GM23338 (cell line): Measurements from ENCODE around the gene EIF2B5. TPM values are rescaled to one million over a fixed set of nuclear protein-coding genes. Genes with fewer than 3 reads are reported as not detected.

Source experiments
- ATAC-seq: fragments of 200-7000 bp; cut with Tn5 transposase; 3 replicates; pipeline ENCODE4 v1.9.1; 2020
- DNase-seq: peaks from one replicate; pipeline ENCODE4 v3.0.0-alpha.2; 2015; ENCODE audit warnings: low spot score
- H2AFZ ChIP-seq: fragments of 200-600 bp; sonication (generic); 2 replicates; pipeline ENCODE4 v1.8.0; 2016; ENCODE audit warnings: antibody characterized with exemption, mild to moderate bottlenecking, moderate library complexity
- H3F3A ChIP-seq: fragments of 200-600 bp; sonication (generic); replicated peaks from 2 replicates; pipeline ENCODE4 v1.8.0; 2017; ENCODE audit warnings: antibody characterized with exemption, mixed run types, low read depth
- H3K27ac ChIP-seq: fragments of 200-600 bp; sonication (generic); 2 replicates; pipeline ENCODE4 v1.6.1; 2016; ENCODE audit warnings: low read depth
- H3K27me3 ChIP-seq: fragments of 200-600 bp; sonication (generic); 2 replicates; pipeline ENCODE4 v1.8.0; 2016; ENCODE audit warnings: mild to moderate bottlenecking, mixed run types, moderate library complexity; ENCODE audit not compliant: insufficient read depth
- H3K36me3 ChIP-seq: fragments of 200-600 bp; sonication (generic); 2 replicates; pipeline ENCODE4 v1.8.0; 2016; ENCODE audit warnings: mild to moderate bottlenecking; ENCODE audit not compliant: insufficient read depth
- H3K4me1 ChIP-seq: fragments of 200-600 bp; sonication (generic); 2 replicates; pipeline ENCODE4 v1.8.0; 2016; ENCODE audit warnings: mild to moderate bottlenecking, moderate library complexity; ENCODE audit not compliant: insufficient read depth
- H3K4me2 ChIP-seq: fragments of 200-600 bp; sonication (generic); 2 replicates; pipeline ENCODE4 v1.7.1; 2017; ENCODE audit warnings: mixed run types
- H3K4me3 ChIP-seq: fragments of 200-600 bp; sonication (generic); 2 replicates; pipeline ENCODE4 v1.6.1; 2016; ENCODE audit warnings: mixed run types
- H3K79me2 ChIP-seq: fragments of 200-600 bp; sonication (generic); replicated peaks from 2 replicates; pipeline ENCODE4 v1.8.0; 2017; ENCODE audit warnings: mild to moderate bottlenecking; ENCODE audit not compliant: insufficient read depth
- H3K9me2 ChIP-seq: fragments of 200-600 bp; sonication (generic); 2 replicates; pipeline ENCODE4 v1.8.0; 2017; ENCODE audit not compliant: insufficient read depth
- H4K20me1 ChIP-seq: fragments of 200-600 bp; sonication (generic); replicated peaks from 2 replicates; pipeline ENCODE4 v1.8.0; 2017; ENCODE audit warnings: mild to moderate bottlenecking; ENCODE audit not compliant: insufficient read depth
- H3K27ac Mint-ChIP-seq: 2 replicates; pipeline ENCODE4 v1.8.0; 2020; ENCODE audit warnings: inconsistent platforms, mild to moderate bottlenecking, moderate library complexity, mixed read lengths
- H3K27me3 Mint-ChIP-seq: 3 replicates; pipeline ENCODE4 v1.8.0; 2022; ENCODE audit warnings: low read depth, mild to moderate bottlenecking, moderate library complexity, mixed read lengths, inconsistent platforms; ENCODE audit not compliant: insufficient read depth, poor library complexity
- H3K36me3 Mint-ChIP-seq: 3 replicates; pipeline ENCODE4 v1.8.0; 2021; ENCODE audit warnings: low read depth, mild to moderate bottlenecking, inconsistent platforms, moderate library complexity, mixed read lengths
- H3K4me1 Mint-ChIP-seq: 3 replicates; pipeline ENCODE4 v1.8.0; 2020; ENCODE audit warnings: mild to moderate bottlenecking, inconsistent platforms, mixed read lengths
- H3K4me3 Mint-ChIP-seq: 3 replicates; pipeline ENCODE4 v1.8.0; 2021; ENCODE audit warnings: moderate library complexity, mild to moderate bottlenecking, inconsistent platforms, mixed read lengths
- H3K9me3 Mint-ChIP-seq: 3 replicates; pipeline ENCODE4 v1.8.0; 2020; ENCODE audit warnings: moderate library complexity, mild to moderate bottlenecking, inconsistent platforms, mixed read lengths
- CREB1 ChIP-seq: fragments of 250-450 bp; sonication (Bioruptor Pico); IDR thresholded peaks from 2 replicates; pipeline ENCODE4 v1.5.0; 2020; ENCODE audit warnings: low read depth, mild to moderate bottlenecking, moderate library complexity
- JUNB ChIP-seq: IDR thresholded peaks from one replicate; pipeline ENCODE4 v1.6.1; 2016; ENCODE audit warnings: antibody characterized with exemption; ENCODE audit not compliant: unreplicated experiment
- NANOG ChIP-seq: IDR thresholded peaks from 2 replicates; pipeline ENCODE4 v1.6.1; 2016; ENCODE audit warnings: antibody characterized with exemption, borderline replicate concordance
- STAT1 ChIP-seq: IDR thresholded peaks from one replicate; pipeline ENCODE4 v1.6.1; 2016; ENCODE audit warnings: antibody characterized with exemption; ENCODE audit not compliant: unreplicated experiment
- polyA plus RNA-seq: library from polyadenylated mRNA; unstranded; fragments of >200 nt; fragmentation: Nextera tagmentation; extraction: Ambion mirVana; gene quantifications from 2 replicates; pipeline ENCODE4 v1.2.1, GENCODE V29; 2016
- total RNA-seq: library from RNA; depleted of rRNA; stranded (reverse); fragments of >200 nt; shearing (Covaris generic); gene quantifications from 2 replicates; pipeline ENCODE4 v1.2.3, GENCODE V29; 2014
- TF ChIP-seq, protein P1 (sequence below), 2 experiments: fragments of 200-600 bp in 1 of 2; sonication (generic) in 1 of 2; conservative IDR thresholded peaks; 2 replicates each; pipeline versions ENCODE4 v1.5.1 to v1.6.1; 2016 to 2017; ENCODE audit warnings: antibody characterized with exemption in 2 of 2, low read depth in 2 of 2, mild to moderate bottlenecking in 2 of 2, moderate library complexity in 1 of 2
- TF ChIP-seq, protein P2 (sequence below): IDR thresholded peaks from 2 replicates; pipeline ENCODE4 v1.6.1; 2016; ENCODE audit warnings: antibody characterized with exemption
- TF ChIP-seq, protein P3 (sequence below): IDR thresholded peaks from one replicate; pipeline ENCODE4 v1.6.1; 2018; ENCODE audit warnings: antibody characterized with exemption; ENCODE audit not compliant: unreplicated experiment

Gene EIF2B5
- total and polyA plus RNA-seq, 2 experiments from 2014 or later: 26.4 to 43.3 TPM

DNA sequence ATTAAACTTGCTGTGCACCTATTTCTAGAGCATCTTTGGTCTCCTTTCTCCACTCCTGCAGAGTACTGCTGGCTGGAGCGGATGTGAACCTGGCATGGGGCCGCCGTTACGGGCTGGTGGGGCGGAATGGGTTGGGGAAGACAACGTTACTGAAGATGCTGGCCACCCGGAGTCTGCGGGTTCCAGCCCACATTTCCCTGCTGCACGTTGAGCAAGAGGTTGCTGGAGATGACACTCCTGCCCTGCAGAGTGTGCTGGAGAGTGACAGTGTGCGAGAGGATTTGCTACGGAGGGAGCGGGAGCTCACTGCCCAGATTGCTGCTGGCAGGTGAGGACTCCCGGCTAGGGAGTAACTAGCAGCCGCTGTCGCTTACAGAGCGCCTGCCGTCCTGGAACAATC lies 52.9 kb downstream of the EIF2B5 start (continued):
- TF ChIP-seq JUNB: no peak

- Mint-ChIP-seq H3K4me1 (peaks cover 14% of the 10 kb centered on the region), H3K9me3 (no peaks in the 10 kb centered on the region; the same call in 2 of the 3 replicates), H3K27me3 (peaks cover 15% of the 10 kb centered on the region), H3K27ac (no peak overlapping the region), H3K4me3 (no peak overlapping the region), H3K36me3 (peaks cover 68% of the 10 kb centered on the region)
- Histone ChIP-seq H3K4me2 (no peak overlapping the region), H3F3A (no peaks in the 10 kb centered on the region), H3K4me3 (no peak overlapping the region), H3K9me2 (no peaks in the 10 kb centered on the region), H3K36me3 (peaks cover 13% of the 10 kb centered on the region), H3K27ac (no peak overlapping the region), H4K20me1 (peaks cover 15% of the 10 kb centered on the region; the same call in 1 of the 2 replicates), H3K4me1 (peaks cover 11% of the 10 kb centered on the region), H3K79me2 (peaks cover 34% of the 10 kb centered on the region), H2AFZ (no peak overlapping the region), H3K27me3 (no peaks in the 10 kb centered on the region)
- ATAC-seq: no peak
- TF ChIP-seq, protein P1, sequence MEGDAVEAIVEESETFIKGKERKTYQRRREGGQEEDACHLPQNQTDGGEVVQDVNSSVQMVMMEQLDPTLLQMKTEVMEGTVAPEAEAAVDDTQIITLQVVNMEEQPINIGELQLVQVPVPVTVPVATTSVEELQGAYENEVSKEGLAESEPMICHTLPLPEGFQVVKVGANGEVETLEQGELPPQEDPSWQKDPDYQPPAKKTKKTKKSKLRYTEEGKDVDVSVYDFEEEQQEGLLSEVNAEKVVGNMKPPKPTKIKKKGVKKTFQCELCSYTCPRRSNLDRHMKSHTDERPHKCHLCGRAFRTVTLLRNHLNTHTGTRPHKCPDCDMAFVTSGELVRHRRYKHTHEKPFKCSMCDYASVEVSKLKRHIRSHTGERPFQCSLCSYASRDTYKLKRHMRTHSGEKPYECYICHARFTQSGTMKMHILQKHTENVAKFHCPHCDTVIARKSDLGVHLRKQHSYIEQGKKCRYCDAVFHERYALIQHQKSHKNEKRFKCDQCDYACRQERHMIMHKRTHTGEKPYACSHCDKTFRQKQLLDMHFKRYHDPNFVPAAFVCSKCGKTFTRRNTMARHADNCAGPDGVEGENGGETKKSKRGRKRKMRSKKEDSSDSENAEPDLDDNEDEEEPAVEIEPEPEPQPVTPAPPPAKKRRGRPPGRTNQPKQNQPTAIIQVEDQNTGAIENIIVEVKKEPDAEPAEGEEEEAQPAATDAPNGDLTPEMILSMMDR (conservative IDR thresholded peaks at IDR 0.05; ENCODE audit: low read depth in 2 of 2): no peak
- TF ChIP-seq NANOG: no peak
- TF ChIP-seq, protein P2, sequence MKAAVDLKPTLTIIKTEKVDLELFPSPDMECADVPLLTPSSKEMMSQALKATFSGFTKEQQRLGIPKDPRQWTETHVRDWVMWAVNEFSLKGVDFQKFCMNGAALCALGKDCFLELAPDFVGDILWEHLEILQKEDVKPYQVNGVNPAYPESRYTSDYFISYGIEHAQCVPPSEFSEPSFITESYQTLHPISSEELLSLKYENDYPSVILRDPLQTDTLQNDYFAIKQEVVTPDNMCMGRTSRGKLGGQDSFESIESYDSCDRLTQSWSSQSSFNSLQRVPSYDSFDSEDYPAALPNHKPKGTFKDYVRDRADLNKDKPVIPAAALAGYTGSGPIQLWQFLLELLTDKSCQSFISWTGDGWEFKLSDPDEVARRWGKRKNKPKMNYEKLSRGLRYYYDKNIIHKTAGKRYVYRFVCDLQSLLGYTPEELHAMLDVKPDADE: no peak
- TF ChIP-seq, protein P3, sequence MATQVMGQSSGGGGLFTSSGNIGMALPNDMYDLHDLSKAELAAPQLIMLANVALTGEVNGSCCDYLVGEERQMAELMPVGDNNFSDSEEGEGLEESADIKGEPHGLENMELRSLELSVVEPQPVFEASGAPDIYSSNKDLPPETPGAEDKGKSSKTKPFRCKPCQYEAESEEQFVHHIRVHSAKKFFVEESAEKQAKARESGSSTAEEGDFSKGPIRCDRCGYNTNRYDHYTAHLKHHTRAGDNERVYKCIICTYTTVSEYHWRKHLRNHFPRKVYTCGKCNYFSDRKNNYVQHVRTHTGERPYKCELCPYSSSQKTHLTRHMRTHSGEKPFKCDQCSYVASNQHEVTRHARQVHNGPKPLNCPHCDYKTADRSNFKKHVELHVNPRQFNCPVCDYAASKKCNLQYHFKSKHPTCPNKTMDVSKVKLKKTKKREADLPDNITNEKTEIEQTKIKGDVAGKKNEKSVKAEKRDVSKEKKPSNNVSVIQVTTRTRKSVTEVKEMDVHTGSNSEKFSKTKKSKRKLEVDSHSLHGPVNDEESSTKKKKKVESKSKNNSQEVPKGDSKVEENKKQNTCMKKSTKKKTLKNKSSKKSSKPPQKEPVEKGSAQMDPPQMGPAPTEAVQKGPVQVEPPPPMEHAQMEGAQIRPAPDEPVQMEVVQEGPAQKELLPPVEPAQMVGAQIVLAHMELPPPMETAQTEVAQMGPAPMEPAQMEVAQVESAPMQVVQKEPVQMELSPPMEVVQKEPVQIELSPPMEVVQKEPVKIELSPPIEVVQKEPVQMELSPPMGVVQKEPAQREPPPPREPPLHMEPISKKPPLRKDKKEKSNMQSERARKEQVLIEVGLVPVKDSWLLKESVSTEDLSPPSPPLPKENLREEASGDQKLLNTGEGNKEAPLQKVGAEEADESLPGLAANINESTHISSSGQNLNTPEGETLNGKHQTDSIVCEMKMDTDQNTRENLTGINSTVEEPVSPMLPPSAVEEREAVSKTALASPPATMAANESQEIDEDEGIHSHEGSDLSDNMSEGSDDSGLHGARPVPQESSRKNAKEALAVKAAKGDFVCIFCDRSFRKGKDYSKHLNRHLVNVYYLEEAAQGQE: no peak
- DNase-seq: no peak
These were observed 54.3 kb downstream of the EIF2B5 start for GRCh38 chr3:184189421-184189820.

- H3K4me1 ChIP-seq: no peaks in the 10 kb centered on the region
- H3F3A ChIP-seq: no peaks in the 10 kb centered on the region
- no peak overlapping the region for H3K4me2 ChIP-seq
- H4K20me1 ChIP-seq: peaks cover 5% of the 10 kb centered on the region; the same call in 1 of the 2 replicates
- no peaks in the 10 kb centered on the region for H3K4me1 Mint-ChIP-seq
- H3K27ac ChIP-seq: no peak overlapping the region
- H3K4me3 Mint-ChIP-seq: no peak overlapping the region
- peaks cover 17% of the 10 kb centered on the region for H3K79me2 ChIP-seq
- no peaks in the 10 kb centered on the region for H3K9me2 ChIP-seq
- H3K27me3 Mint-ChIP-seq: peaks cover 4% of the 10 kb centered on the region
- no peak for ATAC-seq
- H3K36me3 ChIP-seq: peaks cover 13% of the 10 kb centered on the region
- peaks cover 65% of the 10 kb centered on the region for H3K36me3 Mint-ChIP-seq
- no peaks in the 10 kb centered on the region for H3K27me3 ChIP-seq
- H2AFZ ChIP-seq: no peak overlapping the region
- H3K9me3 Mint-ChIP-seq: no peaks in the 10 kb centered on the region
- 0 out of 2 replicates have a peak overlapping the region, but pooled peaks have one; percentile 19 for H3K27ac Mint-ChIP-seq
- no peak overlapping the region for H3K4me3 ChIP-seq
- no peak for DNase-seq
- TF ChIP-seq STAT1 (no peak), CREB1 (CRISPR knock-in tag) (no peak), JUNB (no peak), NANOG (no peak)
These were observed 57.7 kb downstream of the EIF2B5 start for GRCh38 chr3:184192889-184193288.
